ENCODE measurements around the gene DGKB.

DNA sequence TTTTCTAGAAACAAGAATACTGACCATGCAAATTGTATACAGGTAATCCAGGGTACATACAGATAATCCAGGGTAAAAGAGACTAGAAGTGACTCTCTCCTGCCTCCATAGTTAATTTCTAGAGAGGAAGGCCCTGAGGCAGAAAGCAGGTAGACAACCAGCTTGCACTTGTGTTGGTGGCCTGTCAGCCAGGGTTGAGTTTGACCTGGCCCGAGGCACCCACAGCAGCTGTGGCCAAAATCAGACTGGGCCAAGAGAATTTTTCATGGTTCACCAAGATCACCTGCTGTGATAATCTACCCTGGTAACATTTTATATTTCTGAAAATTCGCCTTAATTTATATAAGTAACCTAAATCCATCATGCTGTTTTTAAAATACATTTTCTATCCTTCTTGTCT is 526.6 kb downstream of the DGKB start:
- no peak for TF ChIP-seq POLR2A (IDR thresholded peaks at IDR 0.05; ENCODE audit: low read depth, low read length)
- TF ChIP-seq POLR2AphosphoS5 (IDR thresholded peaks at IDR 0.05; ENCODE audit: low read depth, low read length), result no peak
- TF ChIP-seq TAF1 (IDR thresholded peaks at IDR 0.05; ENCODE audit: low read depth, low read length), result no peak
